GM19025 (cell line): Measurements from ENCODE around the gene ADGRG3.
"Not testable (repeated sequence)": the region's sequence is repeated elsewhere in the genome, so short reads cannot be mapped to it uniquely, and the experiment has no call there.

Experiments
- ATAC-seq: cut with Tn5 transposase; IDR thresholded peaks from one replicate; pipeline ENCODE4 v1.9.1; 2021; ENCODE audit warnings: mild to moderate bottlenecking, low read depth, moderate library complexity; ENCODE audit not compliant: unreplicated experiment

Gene ADGRG3

DNA sequence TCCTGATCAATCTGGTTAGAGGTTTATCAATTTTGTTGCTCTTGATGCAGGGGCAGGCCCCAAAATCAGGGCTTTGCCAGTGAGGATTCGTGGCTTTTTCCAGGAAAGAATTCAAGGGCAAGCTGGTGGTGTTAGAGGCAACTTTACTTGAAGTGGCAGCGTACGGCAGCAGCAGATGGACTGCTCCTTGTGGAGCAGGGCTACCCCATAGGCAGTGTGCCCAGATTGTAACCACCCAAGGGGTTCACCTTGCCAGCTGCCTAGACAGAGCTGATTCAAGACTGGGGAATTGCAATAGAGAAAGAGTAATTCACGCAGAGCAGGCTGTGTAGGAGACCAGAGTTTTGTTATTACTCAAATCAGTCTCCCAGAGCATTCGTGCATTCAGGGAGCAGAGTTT, 43.2 kb downstream of the ADGRG3 start:
- no peak for ATAC-seq

DNA sequence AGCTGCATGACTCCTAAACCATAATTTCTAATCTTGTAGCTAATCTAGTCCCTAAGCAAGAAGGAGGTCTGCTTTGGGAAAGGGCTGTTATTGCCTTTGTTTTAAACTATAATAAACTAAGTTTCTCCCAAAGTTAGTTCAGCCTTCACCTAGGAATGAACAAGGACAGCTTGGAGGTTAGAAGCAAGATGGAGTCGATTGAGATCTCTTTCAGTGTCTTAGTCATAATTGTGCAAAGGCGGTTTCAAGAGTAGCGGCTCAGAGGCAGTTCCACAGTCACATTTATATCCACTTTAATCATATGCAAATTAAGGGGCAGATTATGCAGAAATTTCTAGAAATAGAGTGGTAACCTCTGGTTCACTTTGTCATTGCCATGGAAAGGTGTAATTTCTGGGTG, 43.9 kb downstream of the ADGRG3 start:
- no peak for ATAC-seq

DNA sequence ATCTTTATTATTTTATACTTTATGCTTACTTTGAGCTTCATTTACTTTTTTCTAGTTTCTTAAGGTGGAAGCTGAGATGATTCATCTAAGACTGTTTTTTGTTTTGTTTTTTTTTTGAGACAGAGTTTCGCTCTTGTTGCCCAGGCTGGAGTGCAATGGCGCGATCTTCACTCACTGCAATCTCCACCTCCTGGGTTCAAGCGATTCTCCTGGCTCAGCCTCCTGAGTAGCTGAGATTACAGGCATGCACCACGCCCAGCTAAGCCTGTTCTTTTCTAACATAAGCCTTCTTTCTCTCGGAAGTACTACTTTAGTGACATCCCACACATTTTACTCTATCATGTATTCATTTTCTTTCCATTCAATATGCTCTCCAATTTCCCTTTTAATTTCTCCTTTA, 44.5 kb downstream of the ADGRG3 start:
- ATAC-seq = not testable (repeated sequence)

DNA sequence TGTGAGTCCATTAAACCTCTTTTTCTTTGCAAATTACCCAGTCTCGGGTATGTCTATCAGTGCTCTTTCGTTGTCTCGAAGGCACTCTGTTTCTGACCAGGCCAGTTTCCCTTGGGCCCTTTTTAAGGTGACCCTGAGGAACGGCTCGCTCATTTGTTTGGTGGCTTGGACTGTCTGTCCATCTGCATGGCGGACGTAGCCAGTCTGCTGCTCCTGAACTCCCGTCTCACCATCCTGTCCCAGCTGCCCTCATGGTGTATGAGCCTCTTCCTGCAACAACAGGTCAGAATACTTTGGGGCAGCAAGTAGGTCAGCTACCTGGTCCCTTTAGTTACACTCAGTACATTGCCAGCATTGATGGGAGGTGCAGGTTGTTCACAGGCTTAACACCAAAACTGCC, 45.5 kb downstream of the ADGRG3 start:
- ATAC-seq = no peak

DNA sequence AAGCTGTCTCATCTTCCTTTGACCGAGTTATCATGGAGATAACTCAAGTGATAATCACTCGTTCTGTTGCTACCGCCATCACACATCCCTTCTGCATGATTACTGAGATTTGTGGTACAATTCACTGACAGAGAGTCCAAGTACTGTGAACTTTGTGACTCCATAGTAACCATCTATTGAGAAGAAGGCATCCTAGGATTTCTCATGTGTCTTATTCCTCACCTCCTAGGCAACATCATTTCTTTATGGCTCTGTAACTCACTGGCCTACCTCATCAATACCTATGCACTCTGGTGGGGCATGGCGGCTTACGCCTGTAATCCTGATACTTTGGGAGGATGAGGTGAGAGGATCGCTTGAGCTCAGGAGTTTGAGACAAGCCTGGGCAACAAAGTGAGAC, 45.9 kb downstream of the ADGRG3 start:
- ATAC-seq = no peak

DNA sequence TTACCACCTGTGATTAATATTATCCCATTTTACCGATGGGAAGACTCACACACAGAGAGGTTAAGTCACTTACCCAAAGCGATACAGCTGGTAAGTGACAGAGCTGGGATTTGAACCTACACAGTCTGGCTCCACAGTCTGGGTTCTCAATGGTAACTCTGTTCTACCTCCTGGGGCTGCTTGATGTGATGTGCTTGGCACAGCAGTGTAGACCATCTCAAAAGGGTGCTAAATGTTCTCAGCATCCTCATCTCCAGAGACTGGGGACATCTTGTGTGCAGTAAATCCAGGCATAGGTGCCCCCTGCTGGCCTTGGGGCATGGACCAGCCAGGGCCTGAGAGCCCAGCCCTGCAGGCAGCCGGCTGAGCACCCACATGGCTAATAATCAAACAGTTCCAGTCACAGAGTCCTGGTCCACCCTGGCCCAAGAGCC, 52.1 kb downstream of the ADGRG3 start:
- ATAC-seq = no peak

DNA sequence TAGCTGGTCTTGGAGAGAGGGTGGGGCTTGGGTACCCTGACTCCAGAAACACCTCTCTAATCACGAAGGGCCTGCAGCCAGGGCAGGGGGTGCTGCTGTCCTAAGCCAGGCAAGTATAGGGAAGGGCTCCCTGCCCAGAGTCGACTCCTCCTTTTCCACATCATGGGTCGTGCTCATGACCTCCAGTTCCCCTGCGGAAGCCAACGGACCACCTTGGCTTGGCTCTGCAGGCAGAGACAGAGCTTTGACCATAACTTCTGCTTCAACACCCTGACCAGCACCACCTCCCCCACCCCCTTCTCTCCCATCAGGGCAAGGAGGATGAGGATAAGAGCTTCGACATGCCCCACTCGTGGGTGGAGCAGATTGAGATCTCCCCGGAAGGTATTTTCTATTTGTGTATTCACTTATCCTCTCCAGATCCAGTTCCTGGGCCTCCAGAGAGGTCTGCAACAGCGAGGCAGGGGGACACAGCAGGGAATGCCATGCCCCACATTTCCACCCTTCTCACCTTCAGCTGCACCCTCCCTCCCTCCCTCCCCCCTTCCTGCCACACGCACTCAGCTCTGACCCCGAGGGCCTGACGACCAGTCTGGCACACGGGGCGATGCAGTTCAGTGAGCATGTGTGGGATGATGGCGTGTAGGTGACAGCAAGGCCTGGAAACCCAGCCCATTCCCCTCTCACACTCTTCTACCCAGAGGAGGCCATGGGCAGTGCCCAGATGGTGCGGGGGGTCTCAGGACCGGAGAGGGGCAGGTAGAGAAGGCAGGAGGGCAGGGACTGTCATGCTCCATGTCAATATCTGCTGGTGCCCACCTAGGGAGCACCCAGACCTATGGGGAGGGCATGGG, 53.5 kb downstream of the ADGRG3 start:
- ATAC-seq = no peak

DNA sequence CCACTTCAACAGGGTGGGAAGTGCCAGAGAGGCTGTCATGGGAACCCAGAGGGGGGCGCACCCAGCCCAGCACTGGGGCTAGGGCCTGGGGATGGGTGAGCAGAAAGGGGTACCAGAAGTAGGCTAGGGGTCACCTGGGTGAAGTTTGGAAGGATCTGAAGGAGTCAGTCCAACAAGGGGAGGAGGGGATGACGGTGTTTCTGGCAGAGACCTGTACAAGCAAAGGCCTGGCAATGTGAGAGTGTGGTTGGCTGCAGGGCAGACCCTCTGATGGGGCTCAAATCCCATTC, 54.0 kb downstream of the ADGRG3 start:
- no peak for ATAC-seq

DNA sequence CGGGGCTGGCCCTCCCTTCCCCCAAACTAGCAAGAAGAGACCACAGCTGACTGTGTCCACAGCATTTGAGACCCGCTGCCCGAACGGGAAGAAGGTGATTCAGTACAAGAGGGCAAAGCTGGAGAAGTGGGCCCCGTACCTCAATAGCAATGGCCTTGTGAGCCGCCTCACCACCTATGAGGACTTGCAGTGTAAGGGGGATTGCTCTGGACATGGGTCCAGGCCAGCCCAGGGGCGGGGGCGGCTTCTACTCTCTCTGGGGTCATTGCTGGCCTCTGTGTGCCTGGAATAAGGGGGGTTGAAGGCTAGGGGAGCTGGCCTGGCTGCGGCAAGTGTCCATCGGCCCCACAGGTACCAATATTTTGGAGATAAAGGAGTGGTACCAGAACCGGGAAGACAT, 54.5 kb downstream of the ADGRG3 start:
- no peak for ATAC-seq

DNA sequence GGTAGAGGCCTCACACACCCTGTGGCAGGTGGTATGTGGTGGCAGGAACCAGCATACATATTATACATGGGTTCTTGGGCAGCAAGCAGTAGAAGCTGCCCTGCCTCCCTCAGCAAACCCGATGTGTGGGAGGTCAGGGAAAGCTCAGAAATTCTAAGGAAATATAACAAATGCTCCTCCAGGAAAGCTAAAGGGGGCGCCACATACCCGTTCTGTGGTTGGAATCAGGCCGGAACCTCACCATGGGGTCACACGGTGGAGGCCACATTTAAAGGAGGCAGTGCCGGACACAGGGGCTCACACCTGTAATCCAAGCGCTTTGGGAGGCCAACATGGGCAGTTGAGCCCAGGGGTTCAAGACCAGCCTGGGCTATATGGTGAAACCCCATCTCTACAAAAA, 55.1 kb downstream of the ADGRG3 start:
- ATAC-seq = no peak

DNA sequence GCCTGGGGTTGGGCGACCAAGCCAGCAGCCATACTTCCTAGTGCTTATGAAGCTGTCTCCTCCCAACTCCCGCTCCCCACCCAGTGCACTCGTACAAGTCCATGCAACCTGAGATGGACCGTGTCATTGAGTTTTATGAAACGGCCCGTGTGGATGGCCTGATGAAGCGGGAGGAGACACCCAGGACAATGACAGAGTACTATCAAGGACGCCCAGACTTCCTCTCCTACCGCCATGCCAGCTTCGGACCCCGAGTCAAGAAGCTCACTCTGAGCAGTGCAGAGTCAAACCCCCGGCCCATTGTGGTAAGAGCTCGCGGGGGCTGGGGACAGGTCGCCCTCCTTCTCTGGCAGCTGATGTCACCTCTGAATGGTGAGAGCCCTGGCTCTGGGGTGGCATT, 56.4 kb downstream of the ADGRG3 start:
- ATAC-seq = no peak

DNA sequence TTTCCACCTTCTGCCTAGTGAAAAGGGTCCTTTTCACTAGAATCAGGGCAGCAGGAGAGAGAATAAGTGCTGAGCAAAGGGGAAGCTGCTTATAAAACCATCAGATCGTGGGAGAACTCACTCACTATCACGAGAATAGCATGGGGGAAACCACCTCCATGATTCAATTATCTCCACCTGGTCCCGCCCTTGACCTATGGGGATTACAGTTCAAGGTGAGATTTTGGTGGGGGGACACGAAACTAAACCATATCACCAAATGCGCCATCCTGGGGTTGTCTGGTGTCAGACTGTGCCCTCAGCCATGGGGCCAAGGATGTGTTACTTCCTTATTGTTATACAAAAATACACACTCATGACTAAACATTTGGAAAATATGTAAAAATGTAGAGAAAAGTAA, 57.0 kb downstream of the ADGRG3 start:
- ATAC-seq = no peak

DNA sequence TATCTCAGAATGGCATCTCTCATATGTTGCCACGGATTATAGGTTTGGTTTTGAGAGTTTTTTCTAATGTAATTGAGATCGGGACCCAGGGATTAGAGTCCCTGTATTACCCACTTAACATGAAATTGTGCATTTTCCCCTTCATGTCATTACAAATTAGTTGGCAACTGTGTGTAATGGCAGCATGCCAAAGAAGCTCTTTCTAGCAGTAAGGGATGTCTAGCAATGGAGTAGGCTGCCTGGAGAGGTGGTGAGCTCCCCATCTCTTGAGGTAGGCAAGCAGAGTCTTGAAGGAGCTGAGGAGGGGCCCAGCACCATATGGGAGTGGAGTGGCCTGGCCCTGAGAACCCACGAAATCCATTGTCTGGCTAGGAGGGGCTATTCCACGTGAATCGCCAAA, 57.4 kb downstream of the ADGRG3 start:
- no peak for ATAC-seq

DNA sequence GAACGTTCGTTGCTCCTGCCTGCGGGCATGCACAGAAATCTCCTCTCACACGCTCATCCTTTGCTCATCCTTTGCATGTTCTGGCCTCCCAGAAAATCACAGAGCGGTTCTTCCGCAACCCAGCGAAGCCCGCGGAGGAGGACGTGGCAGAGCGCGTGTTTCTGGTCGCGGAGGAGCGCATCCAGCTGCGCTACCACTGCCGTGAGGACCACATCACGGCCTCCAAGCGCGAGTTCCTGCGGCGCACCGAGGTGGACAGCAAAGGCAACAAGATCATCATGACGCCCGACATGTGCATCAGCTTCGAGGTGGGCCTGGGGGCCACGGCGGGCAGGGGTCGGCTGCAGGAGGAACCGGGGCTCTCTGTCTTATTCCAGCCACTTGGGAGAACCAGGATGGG, 57.9 kb downstream of the ADGRG3 start:
- no peak for ATAC-seq

DNA sequence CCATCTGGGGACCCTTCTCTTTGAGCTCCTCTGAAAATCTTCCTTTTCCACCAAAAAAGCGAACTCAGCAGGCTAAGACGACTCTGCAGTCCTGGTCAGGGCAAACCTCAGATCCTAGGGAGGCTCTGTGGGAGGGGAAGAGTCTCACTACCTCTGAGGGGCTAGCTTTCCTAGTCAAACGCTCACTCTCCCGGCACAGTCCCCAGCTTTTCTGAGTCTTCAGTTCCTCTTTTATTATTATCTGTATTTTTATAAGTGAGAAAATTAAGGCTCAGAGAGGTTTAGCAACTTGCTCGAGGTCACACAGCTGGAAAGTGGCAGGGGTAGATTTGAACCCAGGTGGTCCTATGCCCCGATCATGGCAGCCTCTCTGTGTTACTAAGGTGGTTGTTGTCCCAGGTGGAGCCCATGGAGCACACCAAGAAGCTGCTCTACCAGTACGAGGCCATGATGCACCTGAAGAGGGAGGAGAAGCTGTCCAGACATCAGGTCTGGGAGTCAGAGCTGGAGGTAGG, 58.4 kb downstream of the ADGRG3 start:
- no peak for ATAC-seq

DNA sequence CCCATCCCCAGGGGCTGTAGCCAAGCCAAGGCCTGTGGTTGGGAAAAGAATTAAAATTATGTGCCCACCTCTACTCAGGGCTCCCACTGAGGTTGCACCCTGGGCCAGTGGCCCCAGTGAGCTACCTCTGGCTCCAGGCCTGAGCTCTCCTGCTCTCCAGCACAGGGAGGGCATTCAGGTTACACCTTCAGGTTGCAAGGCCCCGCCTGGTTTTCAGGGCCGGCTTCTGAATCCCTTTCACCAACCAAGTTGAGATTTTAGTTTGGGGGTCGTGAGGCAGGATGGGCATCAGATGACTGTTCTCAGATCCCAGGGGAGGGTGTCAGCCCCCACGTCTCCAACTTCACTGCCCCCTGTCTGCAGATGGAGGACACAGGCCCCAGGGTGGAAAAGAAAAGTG, 59.5 kb downstream of the ADGRG3 start:
- ATAC-seq = no peak

DNA sequence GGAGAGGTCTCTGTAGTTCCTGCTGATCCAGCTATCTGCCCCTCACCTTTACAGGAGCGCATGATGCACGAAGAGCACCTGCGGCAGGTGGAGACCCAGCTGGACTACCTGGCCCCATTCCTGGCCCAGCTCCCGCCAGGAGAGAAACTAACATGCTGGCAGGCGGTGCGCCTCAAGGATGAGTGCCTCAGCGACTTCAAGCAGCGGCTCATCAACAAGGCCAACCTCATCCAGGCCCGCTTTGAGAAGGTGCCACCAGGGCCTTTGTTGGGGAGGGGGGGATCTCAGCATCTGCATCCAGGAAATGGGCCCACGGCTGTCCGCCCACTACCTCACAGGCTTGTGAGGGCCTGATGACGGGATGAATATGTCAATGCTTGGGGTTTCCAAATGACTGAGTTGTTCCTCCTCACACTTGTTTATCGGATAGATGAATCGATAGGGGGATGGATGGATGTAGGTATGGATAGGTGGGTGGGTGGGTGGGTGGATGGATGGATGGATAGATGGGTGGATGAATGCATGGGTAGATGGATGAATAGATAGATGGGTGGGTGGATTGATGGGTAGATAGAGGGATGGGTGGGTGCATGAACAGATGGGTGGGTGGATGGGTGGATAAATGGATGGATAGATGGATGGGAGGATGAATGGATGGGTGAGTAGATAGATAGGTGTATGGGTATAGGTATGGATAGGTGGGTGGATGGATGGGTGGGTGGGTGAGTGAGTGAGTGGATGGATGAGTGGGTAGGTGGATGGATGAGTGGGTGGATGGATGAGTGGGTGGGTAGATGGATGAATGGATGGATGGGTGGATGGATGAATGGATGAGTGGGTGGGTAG, 60.5 kb downstream of the ADGRG3 start:
- no peak for ATAC-seq

DNA sequence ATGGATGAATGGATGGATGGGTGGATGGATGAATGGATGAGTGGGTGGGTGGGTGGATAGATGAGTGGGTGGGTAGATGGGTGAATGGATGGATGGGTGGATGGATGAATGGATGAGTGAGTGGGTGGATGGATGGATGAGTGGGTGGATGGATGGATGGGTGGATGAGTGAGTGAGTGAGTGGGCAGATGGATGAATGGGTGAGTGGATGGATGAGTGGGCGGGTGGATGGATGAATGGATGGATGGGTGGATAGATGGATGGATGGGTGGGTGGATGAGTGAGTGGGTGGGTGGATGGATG, 61.0 kb downstream of the ADGRG3 start:
- no peak for ATAC-seq

DNA sequence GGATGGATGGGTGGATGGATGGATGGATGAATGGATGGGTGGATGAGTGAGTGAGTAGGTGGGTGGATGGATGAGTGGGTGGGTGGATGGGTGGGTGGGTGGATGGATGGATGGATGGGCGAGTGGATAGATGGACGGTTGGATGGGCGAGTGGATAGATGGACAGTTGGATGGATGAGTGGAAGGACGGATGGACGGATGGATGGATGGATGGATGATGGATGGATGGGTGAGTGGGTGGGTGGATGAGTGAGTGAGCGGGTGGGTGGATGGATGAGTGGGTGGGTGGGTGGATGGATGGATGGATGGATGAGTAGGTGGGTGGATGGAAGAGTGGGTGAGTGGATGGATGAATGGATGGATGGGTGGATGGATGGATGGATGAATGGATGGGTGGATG, 61.7 kb downstream of the ADGRG3 start:
- not testable (repeated sequence) for ATAC-seq

DNA sequence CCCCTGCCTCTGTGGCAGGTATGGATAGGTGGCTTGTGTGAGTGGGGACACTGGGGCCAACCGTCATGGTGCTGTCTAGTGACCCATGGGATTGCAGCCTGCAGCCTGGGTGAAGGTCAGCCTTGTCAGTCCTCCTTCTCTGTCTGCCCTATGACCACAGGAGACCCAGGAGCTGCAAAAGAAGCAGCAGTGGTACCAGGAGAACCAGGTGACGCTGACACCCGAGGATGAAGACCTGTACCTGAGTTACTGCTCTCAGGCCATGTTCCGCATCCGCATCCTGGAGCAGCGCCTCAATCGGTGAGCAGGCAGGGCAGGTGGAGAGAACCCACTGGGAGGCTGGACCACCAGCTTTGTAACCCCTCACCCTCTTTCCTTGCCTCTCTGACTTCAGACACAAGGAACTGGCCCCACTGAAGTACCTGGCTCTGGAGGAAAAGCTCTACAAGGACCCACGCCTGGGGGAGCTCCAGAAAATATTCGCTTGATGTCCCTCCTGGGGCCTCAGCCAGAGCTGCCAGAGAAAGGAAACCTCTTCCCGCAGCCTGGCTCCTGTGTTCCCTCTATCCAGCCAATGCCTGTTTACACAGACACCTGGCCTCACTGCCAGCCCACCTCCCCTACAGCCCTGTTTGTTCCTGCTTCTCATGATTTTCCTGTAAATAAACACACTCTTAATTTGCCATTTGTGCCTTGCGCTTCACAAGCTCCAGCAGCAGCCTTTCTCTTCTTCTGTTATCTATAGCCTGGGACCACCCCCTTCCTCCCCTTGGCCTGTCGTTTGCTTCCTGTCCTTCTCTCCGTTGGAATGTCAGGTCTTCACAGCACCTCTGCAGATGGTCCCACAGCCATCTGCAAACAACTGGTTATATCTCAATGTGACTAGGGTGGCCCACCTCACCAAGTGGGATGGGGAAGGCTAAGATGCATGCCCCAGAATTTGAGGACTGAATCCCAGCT, 62.9 kb downstream of the ADGRG3 start:
- ATAC-seq = no peak

DNA sequence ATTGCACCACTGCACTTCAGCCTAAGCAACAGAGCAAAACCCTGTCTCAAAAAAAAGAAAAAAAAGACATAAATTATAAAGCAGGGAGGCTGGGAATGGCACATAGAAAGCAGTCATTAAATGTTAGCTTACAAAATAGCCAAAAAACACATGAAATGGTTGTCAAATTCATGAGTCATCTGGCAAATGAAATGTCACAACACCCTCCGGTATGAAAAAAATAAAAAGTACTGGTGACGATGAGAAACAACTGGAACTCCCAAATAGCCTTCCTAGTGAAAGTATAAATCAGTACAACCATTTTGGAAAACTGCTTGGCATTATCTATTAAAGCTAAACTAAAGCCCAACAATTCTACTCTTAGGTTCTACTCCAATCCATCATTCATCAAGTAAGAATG, 63.9 kb downstream of the ADGRG3 start:
- no peak for ATAC-seq
